ENCODE results near the gene UGT2B7.

GRCh38 chr4:69095301-69095731 lies 958 bp upstream of the UGT2B7 start:
- TF ChIP-seq POLR2A (IDR thresholded peaks at IDR 0.05) = no peak
- TF ChIP-seq, protein P1, sequence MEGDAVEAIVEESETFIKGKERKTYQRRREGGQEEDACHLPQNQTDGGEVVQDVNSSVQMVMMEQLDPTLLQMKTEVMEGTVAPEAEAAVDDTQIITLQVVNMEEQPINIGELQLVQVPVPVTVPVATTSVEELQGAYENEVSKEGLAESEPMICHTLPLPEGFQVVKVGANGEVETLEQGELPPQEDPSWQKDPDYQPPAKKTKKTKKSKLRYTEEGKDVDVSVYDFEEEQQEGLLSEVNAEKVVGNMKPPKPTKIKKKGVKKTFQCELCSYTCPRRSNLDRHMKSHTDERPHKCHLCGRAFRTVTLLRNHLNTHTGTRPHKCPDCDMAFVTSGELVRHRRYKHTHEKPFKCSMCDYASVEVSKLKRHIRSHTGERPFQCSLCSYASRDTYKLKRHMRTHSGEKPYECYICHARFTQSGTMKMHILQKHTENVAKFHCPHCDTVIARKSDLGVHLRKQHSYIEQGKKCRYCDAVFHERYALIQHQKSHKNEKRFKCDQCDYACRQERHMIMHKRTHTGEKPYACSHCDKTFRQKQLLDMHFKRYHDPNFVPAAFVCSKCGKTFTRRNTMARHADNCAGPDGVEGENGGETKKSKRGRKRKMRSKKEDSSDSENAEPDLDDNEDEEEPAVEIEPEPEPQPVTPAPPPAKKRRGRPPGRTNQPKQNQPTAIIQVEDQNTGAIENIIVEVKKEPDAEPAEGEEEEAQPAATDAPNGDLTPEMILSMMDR (IDR thresholded peaks at IDR 0.05) = no peak
